A549 (cell line): ENCODE results near the gene COL8A1.

ENCODE experiments used
- CHD2 ChIP-seq: fragments of 150-350 bp; IDR thresholded peaks from 2 replicates; pipeline ENCODE4 v1.6.1; 2014; ENCODE audit warnings: low read length; ENCODE audit not compliant: partially characterized antibody
- CTCF ChIP-seq: fragments of >200 bp; sonication (Bioruptor Twin); formaldehyde crosslinking; IDR thresholded peaks from 3 replicates; pipeline ENCODE4 v1.5.1; 2016
- EHF ChIP-seq: fragments of 250-450 bp; sonication (Bioruptor Pico); IDR thresholded peaks from 2 replicates; pipeline ENCODE4 v1.5.0; 2020; ENCODE audit warnings: mild to moderate bottlenecking
- EP300 ChIP-seq, 2 experiments: fragments of >200 bp; sonication (Bioruptor Twin); formaldehyde crosslinking; IDR thresholded peaks; 2 replicates in 1 of 2; 3 replicates in 1 of 2; pipeline ENCODE4 v1.6.1; 2016 to 2017
- HMGXB4 ChIP-seq: fragments of 250-450 bp; sonication (Bioruptor Pico); IDR thresholded peaks from 2 replicates; pipeline ENCODE4 v1.5.0; 2021; ENCODE audit warnings: mild to moderate bottlenecking, moderate library complexity, borderline replicate concordance
- HOXA7 ChIP-seq: fragments of 250-450 bp; sonication (Bioruptor Pico); IDR thresholded peaks from 2 replicates; pipeline ENCODE4 v1.5.0; 2020; ENCODE audit warnings: mild to moderate bottlenecking, moderate library complexity
- MAX ChIP-seq: IDR thresholded peaks from 2 replicates; pipeline ENCODE4 v1.6.1; 2012
- NFE2L2 ChIP-seq: fragments of 150-350 bp; conservative IDR thresholded peaks from 2 replicates; pipeline ENCODE4 v1.6.1; 2014; ENCODE audit warnings: low read length
- POLR2A ChIP-seq: IDR thresholded peaks from 2 replicates; pipeline ENCODE4 v1.6.1; 2012; ENCODE audit warnings: mild to moderate bottlenecking, low read length
- RAD21 ChIP-seq, 2 experiments: fragments of >200 bp in 1 of 2; sonication (Bioruptor Twin) in 1 of 2; formaldehyde crosslinking in 1 of 2; IDR thresholded peaks in 1 of 2; conservative IDR thresholded peaks in 1 of 2; 2 replicates in 1 of 2; 3 replicates in 1 of 2; pipeline ENCODE4 v1.6.1; 2012 to 2018; ENCODE audit warnings: inconsistent platforms in 1 of 2
- REST ChIP-seq: fragments of 200-600 bp; sonication (generic); IDR thresholded peaks from 2 replicates; pipeline ENCODE4 v1.6.1; 2016; ENCODE audit warnings: antibody characterized with exemption, mild to moderate bottlenecking, moderate library complexity
- USF2 ChIP-seq: fragments of 450-650 bp; IDR thresholded peaks from 2 replicates; pipeline ENCODE4 v1.6.1; 2014; ENCODE audit warnings: antibody characterized with exemption
- ZNF302 ChIP-seq: fragments of 250-450 bp; sonication (Bioruptor Pico); IDR thresholded peaks from 2 replicates; pipeline ENCODE4 v1.9.0; 2021; ENCODE audit warnings: inconsistent platforms, mild to moderate bottlenecking, moderate library complexity

- TF ChIP-seq POLR2A = no peak
- TF ChIP-seq EP300 (IDR thresholded peaks at IDR 0.05) = no peak
- no peak for TF ChIP-seq HMGXB4 (CRISPR knock-in tag)
- TF ChIP-seq CTCF = no peak
- no peak for TF ChIP-seq CHD2
- no peak for TF ChIP-seq NFE2L2
- TF ChIP-seq USF2 = no peak
- TF ChIP-seq REST = no peak
- no peak for TF ChIP-seq EHF (CRISPR knock-in tag)
- no peak for TF ChIP-seq HOXA7 (CRISPR knock-in tag)
- no peak for TF ChIP-seq ZNF302 (CRISPR knock-in tag)
- TF ChIP-seq MAX = no peak
- TF ChIP-seq RAD21 (conservative IDR thresholded peaks at IDR 0.05 in 1 of 2, IDR thresholded peaks at IDR 0.05 in 1 of 2) = no peak
Observed at GRCh38 chr3:99686469-99686868, 48.1 kb downstream of the COL8A1 start.
